ENCODE measurements around the gene KDM5B. TPM values are rescaled to one million over a fixed set of nuclear protein-coding genes. Genes with fewer than 3 reads are reported as not detected.

Gene KDM5B
- total RNA-seq, 4 donors from 2014 or later = 43.8 to 66.8 (median 51.9) TPM

DNA sequence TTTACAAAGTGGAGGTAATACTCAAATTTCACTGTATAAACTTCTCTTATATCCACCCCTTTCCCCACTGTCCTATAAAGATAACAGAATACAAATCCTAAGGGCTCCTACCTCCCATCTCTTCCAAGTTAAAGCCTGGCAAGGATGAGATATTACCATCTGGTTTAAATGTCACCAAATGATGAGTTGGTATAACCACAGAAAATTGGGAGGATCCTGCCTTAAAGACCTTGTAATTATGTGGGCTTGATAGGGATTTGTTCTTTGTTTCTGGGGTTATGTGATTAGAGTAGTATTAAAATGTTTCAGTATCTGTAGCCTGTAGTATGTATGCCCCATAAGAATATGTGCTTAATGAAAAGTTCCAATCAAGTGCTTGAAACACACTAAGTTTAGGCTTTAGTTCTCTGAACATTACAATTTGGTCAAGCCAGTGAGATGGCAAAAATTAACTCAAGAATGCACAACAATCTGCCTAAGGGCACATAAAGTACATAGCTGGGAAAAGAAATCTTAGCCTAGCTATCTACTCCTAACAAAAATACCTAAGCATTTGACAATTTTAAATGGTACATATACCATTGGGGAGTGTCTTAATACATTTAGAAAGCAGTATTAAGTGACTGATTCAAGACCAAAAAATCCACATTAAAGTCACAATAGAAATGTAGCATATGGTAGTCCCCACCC lies 14.0 kb downstream of the KDM5B start:
- no peak for DNase-seq
- Histone ChIP-seq H3K27me3 (no peaks in the 10 kb centered on the region), H3K27ac (no peak overlapping the region), H3K36me3 (no peaks in the 10 kb centered on the region), H3K9me3 (no peaks in the 10 kb centered on the region), H3K4me1 (peaks cover 0 to 19% (median 0%) of the 10 kb centered on the region in 4 donors), H3K4me3 (no peak overlapping the region)
- TF ChIP-seq, protein P1, sequence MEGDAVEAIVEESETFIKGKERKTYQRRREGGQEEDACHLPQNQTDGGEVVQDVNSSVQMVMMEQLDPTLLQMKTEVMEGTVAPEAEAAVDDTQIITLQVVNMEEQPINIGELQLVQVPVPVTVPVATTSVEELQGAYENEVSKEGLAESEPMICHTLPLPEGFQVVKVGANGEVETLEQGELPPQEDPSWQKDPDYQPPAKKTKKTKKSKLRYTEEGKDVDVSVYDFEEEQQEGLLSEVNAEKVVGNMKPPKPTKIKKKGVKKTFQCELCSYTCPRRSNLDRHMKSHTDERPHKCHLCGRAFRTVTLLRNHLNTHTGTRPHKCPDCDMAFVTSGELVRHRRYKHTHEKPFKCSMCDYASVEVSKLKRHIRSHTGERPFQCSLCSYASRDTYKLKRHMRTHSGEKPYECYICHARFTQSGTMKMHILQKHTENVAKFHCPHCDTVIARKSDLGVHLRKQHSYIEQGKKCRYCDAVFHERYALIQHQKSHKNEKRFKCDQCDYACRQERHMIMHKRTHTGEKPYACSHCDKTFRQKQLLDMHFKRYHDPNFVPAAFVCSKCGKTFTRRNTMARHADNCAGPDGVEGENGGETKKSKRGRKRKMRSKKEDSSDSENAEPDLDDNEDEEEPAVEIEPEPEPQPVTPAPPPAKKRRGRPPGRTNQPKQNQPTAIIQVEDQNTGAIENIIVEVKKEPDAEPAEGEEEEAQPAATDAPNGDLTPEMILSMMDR (IDR thresholded peaks at IDR 0.05) = no peak
- no peak for TF ChIP-seq POLR2A (IDR thresholded peaks at IDR 0.05)

DNA sequence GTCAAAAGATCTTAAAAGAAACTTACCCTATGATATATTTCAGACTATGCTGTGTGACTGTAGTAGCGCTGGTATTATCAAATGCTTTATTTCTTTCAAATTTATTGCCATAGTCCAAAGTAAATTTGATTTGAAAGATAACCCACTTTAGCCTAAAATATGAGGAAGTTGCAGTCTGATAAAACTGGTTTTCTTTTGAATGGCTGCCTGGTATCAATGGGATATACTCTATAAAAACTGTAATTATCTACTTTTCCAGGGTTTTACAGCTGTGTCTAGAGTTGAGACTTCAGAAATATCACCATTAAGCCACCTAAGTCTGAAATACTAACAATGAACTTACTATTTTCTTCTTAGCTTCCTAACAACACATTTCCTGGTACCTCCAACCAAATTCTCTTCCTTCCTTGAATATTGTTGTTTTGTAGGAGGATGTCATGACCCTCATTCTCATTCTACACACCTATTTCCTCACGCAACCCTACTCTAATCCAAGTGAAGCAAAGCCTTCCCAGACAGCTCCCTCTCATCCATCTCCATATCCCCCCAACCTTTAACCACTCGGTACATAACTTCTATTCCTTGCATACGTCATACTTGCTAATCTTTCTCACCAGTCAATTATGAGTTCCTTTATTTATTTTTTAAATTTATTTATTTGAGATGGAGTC lies 17.0 kb downstream of the KDM5B start:
- Histone ChIP-seq H3K36me3 (no peaks in the 10 kb centered on the region), H3K27ac (no peak overlapping the region), H3K4me3 (no peak overlapping the region), H3K9me3 (no peaks in the 10 kb centered on the region), H3K27me3 (no peaks in the 10 kb centered on the region), H3K4me1 (peaks cover 0 to 19% (median 0%) of the 10 kb centered on the region in 4 donors)
- DNase-seq = no peak
- TF ChIP-seq POLR2A (IDR thresholded peaks at IDR 0.05) = no peak
- TF ChIP-seq, protein P1 (IDR thresholded peaks at IDR 0.05) = no peak

DNA sequence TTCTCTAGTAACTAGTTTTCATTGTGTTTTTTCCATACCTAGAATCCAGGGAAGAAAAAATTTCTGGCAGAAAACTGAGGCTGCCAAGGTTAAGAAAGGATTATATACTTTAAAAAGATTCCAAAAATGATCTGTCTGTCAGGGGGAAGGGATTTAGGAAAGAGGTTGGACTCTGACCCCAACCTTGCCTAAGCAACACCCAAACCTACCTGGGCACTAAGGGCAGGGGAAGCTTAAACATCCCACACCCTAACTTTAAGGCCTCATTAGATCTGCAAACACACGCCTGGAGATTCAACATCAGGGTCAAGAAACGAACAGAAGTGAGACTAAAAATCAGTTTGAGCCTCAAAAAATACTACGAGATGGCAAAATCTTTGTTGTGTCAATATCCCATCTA lies 19.4 kb downstream of the KDM5B start:
- DNase-seq = no peak
- TF ChIP-seq, protein P1 (IDR thresholded peaks at IDR 0.05) = no peak
- TF ChIP-seq POLR2A (IDR thresholded peaks at IDR 0.05) = no peak
- no peaks in the 10 kb centered on the region for H3K9me3 ChIP-seq
- no peak overlapping the region for H3K4me3 ChIP-seq
- H3K27me3 ChIP-seq = no peaks in the 10 kb centered on the region
- H3K4me1 ChIP-seq = peaks cover 0 to 15% (median 0%) of the 10 kb centered on the region in 4 donors
- H3K36me3 ChIP-seq = no peaks in the 10 kb centered on the region
- H3K27ac ChIP-seq = no peak overlapping the region

DNA sequence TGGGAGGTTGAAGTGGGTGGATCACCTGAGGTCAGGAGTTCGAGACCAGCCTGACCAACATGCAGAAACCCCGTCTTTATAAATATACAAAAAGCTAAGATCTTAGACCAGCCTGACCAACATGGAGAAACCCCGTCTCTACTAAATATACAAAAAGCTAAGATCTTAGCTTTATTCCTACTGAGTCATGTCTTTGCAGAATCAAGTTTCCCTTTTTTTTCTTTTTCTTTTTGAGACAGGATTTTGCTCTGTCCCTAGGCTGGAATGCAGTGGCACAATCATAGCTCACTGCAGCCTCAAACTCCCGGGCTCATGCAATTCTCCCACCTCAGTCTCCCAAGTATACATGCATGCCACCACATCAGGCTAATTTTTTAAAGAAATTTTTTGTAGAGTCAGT lies 21.4 kb downstream of the KDM5B start:
- no peak overlapping the region for H3K27ac ChIP-seq
- H3K4me1 ChIP-seq = peaks cover 0 to 14% (median 0%) of the 10 kb centered on the region in 4 donors
- H3K27me3 ChIP-seq = no peaks in the 10 kb centered on the region
- no peaks in the 10 kb centered on the region for H3K9me3 ChIP-seq
- TF ChIP-seq, protein P1 (IDR thresholded peaks at IDR 0.05) = no peak
- TF ChIP-seq POLR2A (IDR thresholded peaks at IDR 0.05) = no peak
- no peaks in the 10 kb centered on the region for H3K36me3 ChIP-seq
- H3K4me3 ChIP-seq = no peak overlapping the region
- DNase-seq = no peak

DNA sequence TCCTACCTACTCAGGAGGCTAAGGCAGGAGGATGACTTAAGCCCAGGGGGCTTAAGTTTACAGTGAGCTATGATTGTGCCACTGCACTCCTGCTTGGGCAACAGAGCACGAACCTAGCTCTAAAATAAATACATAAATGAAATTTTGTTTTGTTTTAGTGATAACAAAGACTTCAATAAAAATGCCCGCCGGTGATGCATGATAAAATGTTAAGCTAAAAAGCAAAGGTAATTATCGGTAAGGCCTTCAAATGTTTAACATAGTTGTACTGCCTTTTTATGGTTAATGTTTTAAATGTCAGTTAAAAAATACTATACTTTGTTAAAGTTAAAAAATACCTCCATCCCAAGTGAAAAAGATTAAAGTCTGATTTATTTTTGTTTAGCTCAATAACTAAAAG lies 27.0 kb downstream of the KDM5B start:
- H3K4me1 ChIP-seq = no peaks in the 10 kb centered on the region
- no peak overlapping the region for H3K27ac ChIP-seq
- no peak for TF ChIP-seq POLR2A (IDR thresholded peaks at IDR 0.05)
- TF ChIP-seq, protein P1 (IDR thresholded peaks at IDR 0.05) = no peak
- H3K9me3 ChIP-seq = no peaks in the 10 kb centered on the region
- DNase-seq = no peak
- no peak overlapping the region for H3K4me3 ChIP-seq
- no peaks in the 10 kb centered on the region for H3K36me3 ChIP-seq
- no peaks in the 10 kb centered on the region for H3K27me3 ChIP-seq
